ENCODE data around the gene DOCK1.

- TF ChIP-seq CTCF (IDR thresholded peaks at IDR 0.05; ENCODE audit: poor library complexity, severe bottlenecking) (no peak), EZH2 (IDR thresholded peaks at IDR 0.05; ENCODE audit: borderline replicate concordance, insufficient read depth, low read length, poor library complexity, severe bottlenecking) (no peak), TAF1 (IDR thresholded peaks at IDR 0.05; ENCODE audit: low read depth) (no peak), POLR2AphosphoS5 (IDR thresholded peaks at IDR 0.05) (no peak), REST (IDR thresholded peaks at IDR 0.05; ENCODE audit: borderline replicate concordance) (no peak), RAD21 (conservative IDR thresholded peaks at IDR 0.05) (no peak), MXI1 (conservative IDR thresholded peaks at IDR 0.05; ENCODE audit: poor library complexity, severe bottlenecking) (no peak), EP300 (conservative IDR thresholded peaks at IDR 0.05; ENCODE audit: poor library complexity, severe bottlenecking) (no peak)
Observed at GRCh38 chr10:127347202-127347959, 442.2 kb downstream of the DOCK1 start.

Measured in neural cell (in vitro differentiated cells).